GM12872 (cell line): ENCODE measurements around the gene PFKFB1.

Experiments
- CTCF ChIP-seq: IDR thresholded peaks from 3 replicates; pipeline ENCODE4 v1.5.1; 2011; ENCODE audit warnings: low read depth, mild to moderate bottlenecking, low read length, moderate library complexity; ENCODE audit not compliant: insufficient read depth

PFKFB1 gene

DNA sequence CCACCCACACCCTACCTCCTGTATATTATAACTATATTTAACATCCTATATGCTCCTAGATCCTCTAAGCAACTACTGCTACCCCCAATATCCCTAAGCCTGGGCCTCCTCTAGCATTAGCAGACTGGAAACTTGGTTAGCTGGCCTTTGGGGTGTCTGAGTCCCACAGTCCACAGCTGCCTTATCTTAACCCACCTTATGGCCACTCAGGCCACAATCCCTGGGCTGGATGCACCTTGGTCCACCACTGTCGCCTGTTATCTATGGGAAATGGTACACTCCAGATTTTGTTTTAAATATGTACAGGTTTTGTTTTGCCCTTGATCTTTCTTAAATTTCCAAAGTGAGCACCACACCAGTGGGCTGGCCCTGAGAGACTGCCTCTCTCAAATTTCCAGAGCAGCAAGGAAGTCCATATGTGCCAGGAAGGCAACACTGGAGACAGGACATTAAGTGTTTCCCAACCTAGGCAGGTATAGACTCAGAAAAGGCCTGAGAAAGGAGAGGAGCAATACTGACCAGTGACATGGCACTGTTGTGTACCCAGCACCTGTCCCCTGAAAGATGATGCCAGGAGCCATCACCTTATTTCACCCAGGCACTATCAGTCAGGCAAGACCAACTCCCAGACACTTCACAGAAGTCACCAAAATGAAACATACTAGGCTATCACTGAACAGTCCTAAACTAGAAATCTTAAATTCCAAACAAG, 921 bp downstream of the PFKFB1 start:
- no peak for TF ChIP-seq CTCF

- TF ChIP-seq CTCF, result no peak
Measured at GRCh38 chrX:54991706-54992105, 2.3 kb downstream of the PFKFB1 start.

GRCh38 chrX:54980334-54980733, 13.7 kb downstream of the PFKFB1 start:
- no peak for TF ChIP-seq CTCF

- no peak for TF ChIP-seq CTCF
Measured at GRCh38 chrX:54979432-54979831, 14.6 kb downstream of the PFKFB1 start.

GRCh38 chrX:54978448-54978847, 15.5 kb downstream of the PFKFB1 start:
- TF ChIP-seq CTCF, result no peak

- no peak for TF ChIP-seq CTCF
Measured at GRCh38 chrX:54977387-54977786, 16.6 kb downstream of the PFKFB1 start.

DNA sequence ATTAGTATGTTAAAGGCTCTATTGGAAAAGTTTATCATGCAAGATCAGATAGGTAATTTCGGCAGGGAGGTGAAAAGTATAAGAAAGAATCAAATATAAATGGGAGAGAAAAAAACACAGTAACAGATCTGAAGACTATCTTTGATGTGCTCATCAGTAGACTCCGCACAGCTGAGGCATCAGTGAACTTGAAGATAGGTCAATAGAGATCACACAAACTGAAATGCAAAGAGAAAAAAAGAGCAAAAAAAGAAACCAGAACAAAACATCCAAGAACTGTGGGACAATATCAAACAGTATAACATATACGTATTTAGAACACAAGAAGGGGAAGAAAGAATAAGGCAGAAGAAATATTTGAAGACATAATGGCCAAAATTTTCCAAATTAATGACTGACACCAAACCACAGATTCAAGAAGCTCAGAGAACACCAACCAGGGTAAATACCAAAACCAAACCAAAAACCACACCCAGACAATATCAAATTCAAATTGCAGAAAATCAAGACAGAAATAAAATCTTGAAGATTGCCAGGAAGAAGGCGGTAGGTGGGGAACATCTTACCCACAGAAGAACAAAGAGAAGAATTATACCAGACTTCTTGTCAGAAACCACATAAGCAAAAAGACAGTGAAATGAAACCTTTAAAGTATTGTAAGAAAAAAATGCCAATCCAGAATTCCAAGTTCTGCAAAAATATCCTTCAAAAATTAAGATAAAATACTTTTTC, 29.1 kb downstream of the PFKFB1 start:
- no peak for TF ChIP-seq CTCF
